ENCODE data around the gene CEMIP. TPM values are rescaled to one million over a fixed set of nuclear protein-coding genes. Genes with fewer than 3 reads are reported as not detected.

The CEMIP gene
- total RNA-seq, 4 donors from 2014 or later = 0.17 to 0.34 (median 0.26) TPM; not detected in 1

GRCh38 chr15:80753161-80753560, 26.0 kb upstream of the CEMIP start:
- no peaks in the 10 kb centered on the region for H3K27me3 ChIP-seq
- no peak overlapping the region for H3K27ac ChIP-seq (replicated peaks in 1 of 4)
- peaks cover 0 to 14% (median 5%) of the 10 kb centered on the region in 4 donors for H3K4me1 ChIP-seq
- H3K9me3 ChIP-seq = no peaks in the 10 kb centered on the region
- no peak for DNase-seq (ENCODE audit: extremely low spot score)
- no peak for TF ChIP-seq EP300 (IDR thresholded peaks at IDR 0.05)
- no peak for TF ChIP-seq POLR2A (IDR thresholded peaks at IDR 0.05; ENCODE audit: low read depth)
- TF ChIP-seq POLR2AphosphoS5 (IDR thresholded peaks at IDR 0.05) = no peak
- TF ChIP-seq CTCF (IDR thresholded peaks at IDR 0.05) = no peak
- 34% methylated on average over 2 of the region's 2 CpGs for WGBS
- intact Hi-C loops (cut with DNase I) = no loop called here
- peaks cover 0 to 16% (median 9%) of the 10 kb centered on the region in 4 donors for H3K36me3 ChIP-seq
- no peak overlapping the region for H3K4me3 ChIP-seq

- peaks cover 0 to 14% (median 5%) of the 10 kb centered on the region in 4 donors for H3K4me1 ChIP-seq
- no peak for TF ChIP-seq POLR2AphosphoS5 (IDR thresholded peaks at IDR 0.05)
- TF ChIP-seq POLR2A (IDR thresholded peaks at IDR 0.05; ENCODE audit: low read depth) = no peak
- TF ChIP-seq CTCF (IDR thresholded peaks at IDR 0.05) = no peak
- no peak for TF ChIP-seq EP300 (IDR thresholded peaks at IDR 0.05)
- 93% methylated on average over 8 of the region's 8 CpGs for WGBS
- H3K9me3 ChIP-seq = no peaks in the 10 kb centered on the region
- DNase-seq (ENCODE audit: extremely low spot score) = no peak
- peaks cover 0 to 16% (median 9%) of the 10 kb centered on the region in 4 donors for H3K36me3 ChIP-seq
- intact Hi-C loops (cut with DNase I) = no loop called here
- H3K27ac ChIP-seq (replicated peaks in 1 of 4) = no peak overlapping the region
- H3K4me3 ChIP-seq = no peak overlapping the region
- no peaks in the 10 kb centered on the region for H3K27me3 ChIP-seq
These were observed 25.2 kb upstream of the CEMIP start for GRCh38 chr15:80754014-80754413.

GRCh38 chr15:80755885-80756284, 23.3 kb upstream of the CEMIP start:
- no peak for DNase-seq (ENCODE audit: extremely low spot score)
- Histone ChIP-seq H3K9me3 (no peaks in the 10 kb centered on the region), H3K4me1 (peaks cover 0 to 14% (median 6%) of the 10 kb centered on the region in 4 donors), H3K4me3 (no peak overlapping the region), H3K36me3 (peaks cover 0 to 6% (median 4%) of the 10 kb centered on the region in 4 donors), H3K27ac (replicated peaks in 1 of 4) (no peak overlapping the region), H3K27me3 (no peaks in the 10 kb centered on the region)
- TF ChIP-seq POLR2AphosphoS5 (IDR thresholded peaks at IDR 0.05) = no peak
- TF ChIP-seq EP300 (IDR thresholded peaks at IDR 0.05) = no peak
- TF ChIP-seq CTCF (IDR thresholded peaks at IDR 0.05) = no peak
- no peak for TF ChIP-seq POLR2A (IDR thresholded peaks at IDR 0.05; ENCODE audit: low read depth)
- 76% methylated on average over 3 of the region's 3 CpGs for WGBS
- intact Hi-C loops (cut with DNase I) = no loop called here

- intact Hi-C loops (cut with DNase I) = no loop called here
- no peak for DNase-seq (ENCODE audit: extremely low spot score)
- TF ChIP-seq POLR2A (IDR thresholded peaks at IDR 0.05; ENCODE audit: low read depth) (no peak), EP300 (IDR thresholded peaks at IDR 0.05) (no peak), POLR2AphosphoS5 (IDR thresholded peaks at IDR 0.05) (no peak), CTCF (IDR thresholded peaks at IDR 0.05) (no peak)
- WGBS = 76% methylated on average over 6 of the region's 6 CpGs
- Histone ChIP-seq H3K9me3 (no peaks in the 10 kb centered on the region), H3K27me3 (no peaks in the 10 kb centered on the region), H3K36me3 (peaks cover 0 to 6% (median 2%) of the 10 kb centered on the region in 4 donors), H3K4me1 (peaks cover 0 to 5% (median 2%) of the 10 kb centered on the region in 4 donors), H3K4me3 (no peak overlapping the region), H3K27ac (replicated peaks in 1 of 4) (no peak overlapping the region)
These were observed 20.9 kb upstream of the CEMIP start for GRCh38 chr15:80758130-80758745.

GRCh38 chr15:80760960-80761359, 18.2 kb upstream of the CEMIP start:
- no peak for DNase-seq (ENCODE audit: extremely low spot score)
- no peak for TF ChIP-seq CTCF (IDR thresholded peaks at IDR 0.05)
- no peak for TF ChIP-seq POLR2A (IDR thresholded peaks at IDR 0.05; ENCODE audit: low read depth)
- no peak for TF ChIP-seq POLR2AphosphoS5 (IDR thresholded peaks at IDR 0.05)
- TF ChIP-seq EP300 (IDR thresholded peaks at IDR 0.05) = no peak
- H3K27ac ChIP-seq (replicated peaks in 1 of 4) = no peak overlapping the region
- no peaks in the 10 kb centered on the region for H3K9me3 ChIP-seq
- 27% methylated on average over 4 of the region's 4 CpGs for WGBS
- peaks cover 0 to 5% (median 0%) of the 10 kb centered on the region in 4 donors for H3K4me1 ChIP-seq
- intact Hi-C loops (cut with DNase I) = no loop called here
- H3K27me3 ChIP-seq = no peaks in the 10 kb centered on the region
- no peaks in the 10 kb centered on the region for H3K36me3 ChIP-seq
- H3K4me3 ChIP-seq = no peak overlapping the region
